RPMI8226 (cell line): ENCODE data around the gene AGMO.

ENCODE experiments used
- DNase-seq: peaks from one replicate; pipeline ENCODE4 v3.0.0-alpha.2; 2015

Gene AGMO

GRCh38 chr7:15494711-15495110, 67.1 kb downstream of the AGMO start:
- no peak for DNase-seq

- no peak for DNase-seq
These were observed 70.5 kb downstream of the AGMO start for GRCh38 chr7:15491361-15491760.

GRCh38 chr7:15490291-15490690, 71.5 kb downstream of the AGMO start:
- DNase-seq = no peak

- DNase-seq = no peak
These were observed 72.0 kb downstream of the AGMO start for GRCh38 chr7:15489861-15490260.

GRCh38 chr7:15489383-15489782, 72.4 kb downstream of the AGMO start:
- no peak for DNase-seq

GRCh38 chr7:15488401-15488800, 73.4 kb downstream of the AGMO start:
- DNase-seq = no peak

GRCh38 chr7:15487896-15488295, 73.9 kb downstream of the AGMO start:
- no peak for DNase-seq

GRCh38 chr7:15485998-15486397, 75.8 kb downstream of the AGMO start:
- DNase-seq = no peak

GRCh38 chr7:15485431-15485830, 76.4 kb downstream of the AGMO start:
- no peak for DNase-seq

- DNase-seq = no peak
These were observed 80.7 kb downstream of the AGMO start for GRCh38 chr7:15481132-15481531.

GRCh38 chr7:15478401-15478800, 83.4 kb downstream of the AGMO start:
- no peak for DNase-seq

GRCh38 chr7:15476531-15476918, 85.3 kb downstream of the AGMO start:
- DNase-seq = no peak

- no peak for DNase-seq
These were observed 85.8 kb downstream of the AGMO start for GRCh38 chr7:15475808-15476530.

- DNase-seq = no peak
These were observed 90.2 kb downstream of the AGMO start for GRCh38 chr7:15471669-15471950.

- DNase-seq = no peak
These were observed 90.8 kb downstream of the AGMO start for GRCh38 chr7:15470825-15471668.

- no peak for DNase-seq
These were observed 97.1 kb downstream of the AGMO start for GRCh38 chr7:15464667-15465121.

GRCh38 chr7:15463801-15464666, 97.8 kb downstream of the AGMO start:
- DNase-seq = no peak

- DNase-seq = no peak
These were observed 99.0 kb downstream of the AGMO start for GRCh38 chr7:15462721-15463389.

GRCh38 chr7:15461576-15461975, 100.2 kb downstream of the AGMO start:
- no peak for DNase-seq

- DNase-seq = no peak
These were observed 102.7 kb downstream of the AGMO start for GRCh38 chr7:15459018-15459615.

- no peak for DNase-seq
These were observed 103.5 kb downstream of the AGMO start for GRCh38 chr7:15457990-15458955.
